Bronchial epithelial cell (primary cell): ENCODE data around the gene PI4K2A. TPM values are rescaled to one million over a fixed set of nuclear protein-coding genes. Genes with fewer than 3 reads are reported as not detected.
A peak's percentile ranks its signal among the peaks of the same experiment; 100 is the strongest.

Experiments used
- DNase-seq: peaks from one replicate; pipeline ENCODE4 v3.0.0-alpha.2; 2010; ENCODE audit warnings: low read depth
- FAIRE-seq: peaks from 2 replicates; lab custom pipeline; 2011; peaks lifted over from hg19 to GRCh38; lab: Jason Lieb, UNC
- H3K27me3 ChIP-seq: 2 replicates; pipeline ENCODE4 v1.5.1; 2011; ENCODE audit warnings: low read length; ENCODE audit not compliant: control insufficient read depth, insufficient read depth
- H3K36me3 ChIP-seq: 2 replicates; pipeline ENCODE4 v1.5.1; 2011; ENCODE audit warnings: low read length; ENCODE audit not compliant: control insufficient read depth, insufficient read depth
- H3K4me3 ChIP-seq: 2 replicates; pipeline ENCODE4 v1.5.1; 2011; ENCODE audit warnings: mild to moderate bottlenecking, low read depth, low read length, control low read depth
- CTCF ChIP-seq: IDR thresholded peaks from 2 replicates; pipeline ENCODE4 v1.5.1; 2011; ENCODE audit warnings: mild to moderate bottlenecking, moderate library complexity, low read length, control low read depth, inconsistent platforms; ENCODE audit not compliant: insufficient read depth, severe bottlenecking
- total RNA-seq: library from RNA; depleted of rRNA; stranded (reverse); fragments of >200 nt; gene quantifications from 2 replicates; pipeline ENCODE4 v1.2.1, GENCODE V29; 2014

Gene PI4K2A
- total RNA-seq, 1 donor from 2014 or later, result 33.7 TPM

DNA sequence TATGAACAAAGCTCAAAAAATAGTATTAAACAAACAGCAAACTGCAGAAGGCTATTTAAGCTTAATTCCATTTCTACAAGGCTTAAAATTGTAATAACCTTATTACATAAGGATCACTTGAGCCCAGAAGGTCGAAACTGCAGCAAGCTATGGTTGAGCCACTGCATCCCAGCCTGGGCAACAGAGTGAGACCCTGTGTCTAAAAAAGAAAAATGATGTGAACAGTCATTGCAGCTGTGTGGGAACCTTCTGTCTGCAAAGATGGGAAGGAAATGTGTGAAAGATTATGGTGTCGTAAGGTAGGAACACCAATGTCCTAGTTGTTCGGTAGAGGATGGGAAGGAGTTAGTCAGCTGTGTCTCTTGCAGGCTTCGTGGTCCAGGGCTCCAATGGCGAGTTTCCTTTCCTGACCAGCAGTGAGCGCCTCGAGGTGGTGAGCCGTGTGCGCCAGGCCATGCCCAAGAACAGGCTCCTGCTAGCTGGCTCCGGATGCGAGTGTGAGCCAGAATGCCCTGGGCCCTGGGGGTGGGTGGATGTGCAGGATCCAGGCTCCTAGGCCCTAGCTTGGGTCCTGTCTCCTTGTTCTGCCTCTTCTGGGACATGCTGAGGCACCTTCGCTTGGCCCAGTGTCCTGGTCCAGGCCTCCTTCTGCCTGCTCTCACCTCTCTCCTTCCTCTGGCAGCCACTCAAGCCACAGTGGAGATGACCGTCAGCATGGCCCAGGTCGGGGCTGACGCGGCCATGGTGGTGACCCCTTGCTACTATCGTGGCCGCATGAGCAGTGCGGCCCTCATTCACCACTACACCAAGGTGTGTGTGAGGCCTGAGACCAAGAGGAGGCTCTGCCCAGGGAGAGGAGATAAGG, 41.8 kb upstream of the PI4K2A start:
- FAIRE-seq (peak; percentile 93), DNase-seq (no peak)
- H3K4me3 ChIP-seq, result no peak overlapping the region
- H3K27me3 ChIP-seq, result no peaks in the 10 kb centered on the region
- H3K36me3 ChIP-seq, result no peaks in the 10 kb centered on the region
- TF ChIP-seq CTCF, result no peak

DNA sequence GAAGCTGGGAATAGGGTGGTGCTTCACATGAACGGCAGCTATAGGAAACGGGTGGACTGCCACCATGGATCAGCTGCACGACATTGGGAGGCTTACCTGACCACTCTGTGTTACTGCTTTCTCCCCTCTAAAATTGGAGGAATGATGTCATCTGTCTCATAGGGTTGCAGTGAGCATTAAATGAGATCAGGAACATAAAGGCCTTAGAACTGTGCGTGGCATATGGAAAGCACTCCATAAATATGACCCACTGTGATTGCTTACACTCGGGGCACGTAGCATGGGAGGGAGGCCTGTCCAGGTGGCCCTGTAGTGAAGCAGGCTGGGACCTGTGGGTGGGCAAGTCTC, 41.2 kb upstream of the PI4K2A start:
- Histone ChIP-seq H3K27me3 (no peaks in the 10 kb centered on the region), H3K36me3 (no peaks in the 10 kb centered on the region), H3K4me3 (no peak overlapping the region)
- DNase-seq (no peak), FAIRE-seq (peak; percentile 88)
- no peak for TF ChIP-seq CTCF

DNA sequence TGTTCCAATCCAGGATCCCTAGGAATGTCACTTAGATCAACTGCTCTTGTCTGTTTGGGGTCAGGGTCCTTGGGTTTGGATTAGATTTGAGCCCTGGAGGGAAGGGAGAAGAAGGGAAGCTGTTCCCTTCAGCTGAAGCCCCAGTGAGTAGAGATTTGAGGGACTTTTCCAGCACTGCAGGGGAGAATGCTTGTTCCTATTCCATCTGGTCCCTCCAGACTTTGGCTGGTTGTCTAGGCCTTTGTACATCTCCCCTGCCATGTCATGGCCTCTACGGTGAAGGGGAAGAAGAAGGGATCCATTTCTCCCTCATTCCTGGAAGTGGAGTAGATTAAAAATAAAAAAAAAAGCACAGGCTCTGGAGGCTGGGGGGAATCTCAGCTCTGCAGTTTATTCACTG, 39.9 kb upstream of the PI4K2A start:
- no peak for TF ChIP-seq CTCF
- Histone ChIP-seq H3K4me3 (no peak overlapping the region), H3K36me3 (no peaks in the 10 kb centered on the region), H3K27me3 (no peaks in the 10 kb centered on the region)
- DNase-seq, result no peak
- no peak for FAIRE-seq

DNA sequence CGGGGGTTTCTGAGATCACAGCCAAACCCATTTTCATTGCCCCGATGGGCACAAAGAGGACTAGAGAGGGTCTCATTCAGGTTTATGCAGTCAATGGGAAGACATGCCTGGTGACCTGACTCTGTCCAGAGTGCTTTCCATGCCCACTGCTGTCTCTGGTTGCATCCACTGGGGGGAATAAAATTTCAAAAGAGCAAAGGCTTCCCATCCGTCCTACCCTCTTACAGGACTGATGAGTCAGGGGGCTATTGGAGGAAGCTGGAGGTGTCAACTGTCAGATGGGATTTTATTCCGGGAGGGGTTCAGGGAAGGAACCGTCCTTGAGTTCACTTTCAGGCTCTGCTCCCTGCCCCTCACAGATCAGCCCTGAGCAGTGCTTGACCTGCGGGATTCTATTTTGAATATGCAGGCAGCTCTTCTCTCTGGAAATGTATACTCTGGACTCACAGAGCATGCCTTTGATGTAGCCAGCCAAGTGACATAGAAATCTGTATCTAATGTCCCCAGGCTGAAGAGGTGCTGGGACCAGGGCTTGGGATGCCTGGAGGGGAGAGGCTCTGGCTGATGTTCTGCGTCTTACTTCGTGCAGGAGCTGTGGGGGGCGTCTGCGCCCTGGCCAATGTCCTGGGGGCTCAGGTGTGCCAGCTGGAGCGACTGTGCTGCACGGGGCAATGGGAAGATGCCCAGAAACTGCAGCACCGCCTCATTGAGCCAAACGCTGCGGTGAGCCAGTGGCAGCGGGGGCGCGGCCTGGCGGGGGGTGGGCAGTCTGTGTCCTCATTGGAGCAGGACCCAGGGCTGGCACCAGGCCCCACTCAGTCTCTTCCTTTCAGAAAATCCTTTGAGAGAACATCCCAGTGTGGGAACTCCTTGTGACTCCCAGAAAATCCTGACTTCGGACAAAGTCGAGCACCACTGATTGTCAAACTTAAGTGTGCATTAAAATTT, 38.9 kb upstream of the PI4K2A start:
- Histone ChIP-seq H3K36me3 (no peaks in the 10 kb centered on the region), H3K27me3 (no peaks in the 10 kb centered on the region), H3K4me3 (no peak overlapping the region)
- FAIRE-seq (no peak), DNase-seq (no peak)
- no peak for TF ChIP-seq CTCF

GRCh38 chr10:97607095-97607636, 33.3 kb upstream of the PI4K2A start:
- no peaks in the 10 kb centered on the region for H3K27me3 ChIP-seq
- H3K36me3 ChIP-seq, result no peaks in the 10 kb centered on the region
- FAIRE-seq (no peak), DNase-seq (no peak)
- no peak overlapping the region for H3K4me3 ChIP-seq
- no peak for TF ChIP-seq CTCF
